HepG2 (cell line): ENCODE measurements around the gene CD151. TPM values are rescaled to one million over a fixed set of nuclear protein-coding genes. Genes with fewer than 3 reads are reported as not detected.

Experiments
- ATAC-seq: fragments of 200-7000 bp; cut with Tn5 transposase; 3 replicates; pipeline ENCODE4 v1.9.1; 2020; ENCODE audit warnings: mild to moderate bottlenecking, moderate library complexity
- BruUV-seq: library from RNA; stranded (reverse); fragments of 400-500 nt; replicated peaks from 2 replicates; lab custom pipeline; 2021; lab: Mats Ljungman, UMichigan
- CTCF ChIA-PET: fragments of 300-600 bp; formaldehyde crosslinking; extraction: SDS; loops from one replicate; lab custom pipeline; 2021; ENCODE audit warnings: low total read pairs, inconsistent platforms, low intra/inter-chr PET ratio; lab: Yijun Ruan, JAX
- POLR2A ChIA-PET: fragments of 350-600 bp; sonication (Branson Sonifier 250); formaldehyde crosslinking; loops from one replicate; lab custom pipeline; 2020; ENCODE audit warnings: antibody characterized with exemption, inconsistent platforms; lab: Yijun Ruan, JAX
- DNase-seq: peaks from one replicate; pipeline ENCODE4 v3.0.0-alpha.2; 2015; ENCODE audit warnings: low spot score
- FAIRE-seq: peaks from 3 replicates; lab custom pipeline; 2011; peaks lifted over from hg19 to GRCh38; lab: Jason Lieb, UNC
- H2AFZ ChIP-seq: one replicate; pipeline ENCODE4 v1.6.1; 2011; ENCODE audit warnings: low read length, inconsistent platforms
- H3K27ac ChIP-seq: fragments of 300-600 bp; 3 replicates; pipeline ENCODE4 v1.8.0; 2011; ENCODE audit warnings: mixed run types, mild to moderate bottlenecking, mixed read lengths, low read length, inconsistent platforms; ENCODE audit not compliant: insufficient read depth; ENCODE audit errors: extremely low read length
- H3K27me3 ChIP-seq, 2 experiments: fragments of 200-600 bp in 1 of 2; 2 replicates in 1 of 2; 3 replicates in 1 of 2; pipeline versions ENCODE4 v1.6.0 to v1.8.0; 2011; ENCODE audit warnings: low read length in 2 of 2, mild to moderate bottlenecking in 2 of 2, moderate library complexity in 2 of 2, inconsistent platforms in 1 of 2; ENCODE audit not compliant: insufficient read depth in 2 of 2, control insufficient read depth in 1 of 2
- H3K36me3 ChIP-seq, 2 experiments: fragments of 200-600 bp in 1 of 2; replicated peaks in 1 of 2; 2 replicates in 1 of 2; 3 replicates in 1 of 2; pipeline versions ENCODE4 v1.5.1 to v1.8.0; 2011; ENCODE audit warnings: low read length in 2 of 2, inconsistent platforms in 1 of 2; ENCODE audit not compliant: insufficient read depth in 2 of 2, control insufficient read depth in 1 of 2
- H3K4me1 ChIP-seq: 2 replicates; pipeline ENCODE4 v1.5.1; 2012; ENCODE audit warnings: low read length, inconsistent platforms; ENCODE audit not compliant: insufficient read depth
- H3K4me2 ChIP-seq: 2 replicates; pipeline ENCODE4 v1.6.0; 2011; ENCODE audit warnings: low read depth, low read length, inconsistent platforms
- H3K4me3 ChIP-seq, 3 experiments: fragments of 200-600 bp in 1 of 3; sonication (generic), shearing (Covaris generic) in 1 of 3; replicated peaks in 1 of 3; 2 replicates each; pipeline ENCODE4 v1.5.1; 2011 to 2016; ENCODE audit warnings: low read length in 3 of 3, inconsistent platforms in 2 of 3, low read depth in 2 of 3, mild to moderate bottlenecking in 2 of 3, control low read depth in 1 of 3, mixed read lengths in 1 of 3; ENCODE audit not compliant: insufficient read depth in 1 of 3
- H3K79me2 ChIP-seq: one replicate; pipeline ENCODE4 v1.6.1; 2011; ENCODE audit warnings: low read length, inconsistent platforms; ENCODE audit not compliant: insufficient read depth
- H3K9ac ChIP-seq: 2 replicates; pipeline ENCODE4 v1.6.0; 2011; ENCODE audit warnings: mild to moderate bottlenecking, low read depth, low read length, inconsistent platforms; ENCODE audit not compliant: insufficient read depth
- H3K9me3 ChIP-seq: 2 replicates; pipeline ENCODE4 v1.5.1; 2012; ENCODE audit warnings: mild to moderate bottlenecking, low read length
- H4K20me1 ChIP-seq: 2 replicates; pipeline ENCODE4 v1.6.0; 2011; ENCODE audit warnings: inconsistent platforms, mild to moderate bottlenecking, low read length, moderate library complexity; ENCODE audit not compliant: insufficient read depth
- ARNT2 ChIP-seq: sonication (generic); formaldehyde crosslinking; IDR thresholded peaks from 2 replicates; pipeline ENCODE4 v1.8.0; 2022; ENCODE audit warnings: mild to moderate bottlenecking, low read depth, missing genetic modification reagents, moderate library complexity
- GMEB2 ChIP-seq: IDR thresholded peaks from 2 replicates; pipeline ENCODE4 v1.6.1; 2016; ENCODE audit warnings: missing biosample characterization, missing genetic modification reagents, low read depth
- ZNF331 ChIP-seq: sonication (generic); formaldehyde crosslinking; IDR thresholded peaks from 2 replicates; pipeline ENCODE4 v1.4.0; 2020; ENCODE audit warnings: missing genetic modification reagents
- ZNF883 ChIP-seq: sonication (generic); formaldehyde crosslinking; IDR thresholded peaks from 2 replicates; pipeline ENCODE4 v1.5.1; 2020; ENCODE audit warnings: mild to moderate bottlenecking, missing genetic modification reagents; ENCODE audit errors: not compliant biosample characterization
- ZSCAN21 ChIP-seq: sonication (generic); formaldehyde crosslinking; IDR thresholded peaks from 2 replicates; pipeline ENCODE4 v1.8.0; 2022; ENCODE audit warnings: mild to moderate bottlenecking, missing genetic modification reagents, moderate library complexity, borderline replicate concordance
- WGBS: methylation state at CpG from one replicate; pipeline ENCODE4 v1.1.6; 2017; ENCODE audit warnings: low lambda C conversion rate; 5-methylcytosine and 5-hydroxymethylcytosine counted together
- in situ Hi-C: cut with HindIII; loops from 2 replicates; pipeline ENCODE4 v1.10.0; 2017; ENCODE audit warnings: low pct_unique_long_range_greater_than_20kb; ENCODE audit not compliant: extremely low pct_ligation_motif_present
- intact Hi-C: fragments of 100-400 bp; cut with micrococcal nuclease; formaldehyde crosslinking; loops from one replicate; pipeline ENCODE4 v1.10.0; 2022; ENCODE audit not compliant: unreplicated experiment
- polyA plus RNA-seq, 8 experiments: library from polyadenylated mRNA; depleted of rRNA in 3 of 8; stranded (reverse) in 7 of 8; unstranded in 1 of 8; fragments of >200 nt; fragmentation: Illumina TruSeq in 4 of 8; extraction: Trizol in 4 of 8; gene quantifications; 2 replicates each; pipeline versions ENCODE4 v1.2.1 to v1.2.3, GENCODE V29; 2011 to 2016; ENCODE audit warnings: low read depth in 4 of 8, missing spikeins in 1 of 8, mixed read lengths in 1 of 8; ENCODE audit not compliant: insufficient read depth in 1 of 8
- total RNA-seq, 5 experiments: library from RNA; depleted of rRNA; stranded (reverse); fragments of >200 nt; fragmentation: Illumina TruSeq; extraction: Trizol; gene quantifications; 2 replicates each; pipeline ENCODE4 v1.2.3, GENCODE V29; 2016; ENCODE audit warnings: low read depth in 1 of 5

CD151 gene
- total and polyA plus RNA-seq, 2 of the 13 experiments (the other 11 are each of a cell fraction or from before 2014, with no cell fraction given) = 125 to 197 TPM

DNA sequence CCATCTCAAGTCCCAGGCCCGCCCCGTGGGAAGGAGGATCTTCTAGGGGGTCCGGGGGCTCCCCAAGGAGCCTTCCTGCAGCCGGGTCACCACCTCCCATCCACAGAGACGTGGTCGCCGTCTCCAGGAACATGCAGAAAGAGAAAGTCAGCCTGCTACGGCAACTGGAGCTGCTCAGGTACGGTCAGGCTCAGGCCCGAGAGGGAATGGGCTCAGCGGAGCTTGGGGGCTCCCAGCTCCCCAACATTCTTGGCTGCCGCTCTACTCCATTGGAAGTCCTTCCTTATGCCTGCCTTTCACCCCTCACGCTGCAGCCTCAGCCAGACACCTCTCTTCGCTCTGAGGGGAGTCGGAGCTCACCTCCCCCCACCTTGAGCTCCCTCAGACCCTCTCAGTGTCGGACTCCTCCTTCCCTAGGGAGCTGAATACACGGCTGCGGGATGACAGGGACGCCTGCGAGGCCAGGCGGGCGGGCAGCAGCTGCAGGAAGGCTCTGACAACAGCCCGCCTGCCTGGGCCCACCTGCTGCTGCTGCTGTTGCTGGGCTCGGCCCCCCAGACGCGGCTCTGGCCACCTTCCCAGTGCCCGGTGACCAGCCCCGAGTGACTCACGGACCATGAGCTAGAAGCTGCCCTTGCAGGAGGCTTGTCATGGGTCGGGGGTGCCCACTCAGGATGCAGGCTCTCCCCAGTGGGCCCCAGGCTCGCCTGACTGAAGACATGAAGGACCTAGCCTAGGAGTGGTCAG, 1.5 kb upstream of the CD151 start:
- Histone ChIP-seq H3K36me3 (peaks cover 0 to under 1% of the 10 kb centered on the region in 2 experiments; a peak in 1 of 5 replicates), H2AFZ (no peak overlapping the region), H3K27ac (no peak overlapping the region), H3K4me1 (peaks cover 71% of the 10 kb centered on the region), H3K4me3 (peak overlapping the region; percentile 28 to 81 (median 49); a peak in 3 of 6 replicates)
- peak; percentile 5; the same call in 1 of the 2 replicates for TF ChIP-seq ARNT2 (CRISPR knock-in tag)
- no peak for TF ChIP-seq GMEB2
- no peak for TF ChIP-seq ZNF331
- TF ChIP-seq ZSCAN21 (CRISPR knock-in tag) = 0 out of 2 replicates have a peak, but pooled peaks have one; percentile 1
- TF ChIP-seq ZNF883 (CRISPR knock-in tag) = peak; percentile 9
- TF ChIP-seq, all 625 proteins: peak for 3
- ChIA-PET POLR2A (interaction anchor here (1.0 to 16.1 kb wide), 5 partner anchors 10 to 54 kb away, joined by 3 to 264 read pairs (median 18); partner anchors contain the start of genes PNPLA2, POLR2L, RPLP2 and TSPAN4), CTCF (no interaction called here)
- Histone ChIP-seq H3K79me2 (peaks cover 11% of the 10 kb centered on the region), H3K27me3 (no peaks in the 10 kb centered on the region), H3K9ac (peak overlapping the region; percentile 37; the same call in 1 of the 2 replicates), H4K20me1 (peaks cover 7% of the 10 kb centered on the region; the same call in 1 of the 2 replicates), H3K4me2 (peak overlapping the region; percentile 87), H3K9me3 (no peaks in the 10 kb centered on the region)
- WGBS = 60% methylated on average over 17 of the region's 31 CpGs
- DNase-seq (no peak), ATAC-seq (no peak), FAIRE-seq (no peak)
- no TSS peak for BruUV-seq
- intact Hi-C loops (no loop called here), in situ Hi-C loops (no loop called here)
